GM12872 (cell line): Measurements from ENCODE around the gene USP24.

Experiments used
- TF ChIP-seq, protein P1 (sequence below): IDR thresholded peaks from 3 replicates; pipeline ENCODE4 v1.5.1; 2011; ENCODE audit warnings: low read depth, mild to moderate bottlenecking, low read length, moderate library complexity; ENCODE audit not compliant: insufficient read depth

The USP24 gene

GRCh38 chr1:55060133-55060999, 154.8 kb downstream of the USP24 start:
- TF ChIP-seq, protein P1, sequence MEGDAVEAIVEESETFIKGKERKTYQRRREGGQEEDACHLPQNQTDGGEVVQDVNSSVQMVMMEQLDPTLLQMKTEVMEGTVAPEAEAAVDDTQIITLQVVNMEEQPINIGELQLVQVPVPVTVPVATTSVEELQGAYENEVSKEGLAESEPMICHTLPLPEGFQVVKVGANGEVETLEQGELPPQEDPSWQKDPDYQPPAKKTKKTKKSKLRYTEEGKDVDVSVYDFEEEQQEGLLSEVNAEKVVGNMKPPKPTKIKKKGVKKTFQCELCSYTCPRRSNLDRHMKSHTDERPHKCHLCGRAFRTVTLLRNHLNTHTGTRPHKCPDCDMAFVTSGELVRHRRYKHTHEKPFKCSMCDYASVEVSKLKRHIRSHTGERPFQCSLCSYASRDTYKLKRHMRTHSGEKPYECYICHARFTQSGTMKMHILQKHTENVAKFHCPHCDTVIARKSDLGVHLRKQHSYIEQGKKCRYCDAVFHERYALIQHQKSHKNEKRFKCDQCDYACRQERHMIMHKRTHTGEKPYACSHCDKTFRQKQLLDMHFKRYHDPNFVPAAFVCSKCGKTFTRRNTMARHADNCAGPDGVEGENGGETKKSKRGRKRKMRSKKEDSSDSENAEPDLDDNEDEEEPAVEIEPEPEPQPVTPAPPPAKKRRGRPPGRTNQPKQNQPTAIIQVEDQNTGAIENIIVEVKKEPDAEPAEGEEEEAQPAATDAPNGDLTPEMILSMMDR: no peak

DNA sequence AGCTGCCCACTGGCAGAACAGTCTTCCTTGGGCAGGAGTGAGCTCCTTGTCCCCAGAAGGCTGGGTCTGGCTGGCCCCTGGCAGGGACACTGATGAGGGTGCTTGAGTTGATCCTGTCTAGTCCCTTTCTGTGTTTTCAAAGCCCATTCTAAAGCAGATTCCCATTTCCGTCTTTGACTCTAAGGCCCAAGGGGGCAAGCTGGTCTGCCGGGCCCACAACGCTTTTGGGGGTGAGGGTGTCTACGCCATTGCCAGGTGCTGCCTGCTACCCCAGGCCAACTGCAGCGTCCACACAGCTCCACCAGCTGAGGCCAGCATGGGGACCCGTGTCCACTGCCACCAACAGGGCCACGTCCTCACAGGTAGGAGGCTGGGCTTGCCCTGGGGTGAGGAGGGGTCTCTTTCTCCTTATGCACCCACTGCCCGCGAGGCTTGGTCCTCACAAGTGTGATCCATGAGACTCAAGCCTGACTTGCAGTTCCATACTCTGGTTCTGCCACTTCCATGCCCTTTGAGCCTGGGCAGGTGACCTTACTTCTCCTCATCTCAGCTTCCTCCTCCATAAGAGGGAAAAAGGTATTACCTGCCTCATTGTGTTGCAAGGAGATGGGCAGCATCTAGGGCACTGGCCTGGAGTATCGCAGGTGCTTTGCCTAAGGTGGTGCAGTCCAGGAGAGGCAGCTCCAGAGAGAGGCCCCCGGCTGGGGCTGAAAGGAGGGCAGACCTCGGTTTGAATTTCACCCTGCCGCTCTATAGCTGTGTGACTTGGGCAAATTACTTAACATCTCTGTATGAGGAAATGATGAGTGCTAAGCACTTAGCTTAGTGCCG, 155.6 kb downstream of the USP24 start:
- TF ChIP-seq, protein P1: no peak

- TF ChIP-seq, protein P1: no peak
These were observed 157.2 kb downstream of the USP24 start for GRCh38 chr1:55057956-55058298.

DNA sequence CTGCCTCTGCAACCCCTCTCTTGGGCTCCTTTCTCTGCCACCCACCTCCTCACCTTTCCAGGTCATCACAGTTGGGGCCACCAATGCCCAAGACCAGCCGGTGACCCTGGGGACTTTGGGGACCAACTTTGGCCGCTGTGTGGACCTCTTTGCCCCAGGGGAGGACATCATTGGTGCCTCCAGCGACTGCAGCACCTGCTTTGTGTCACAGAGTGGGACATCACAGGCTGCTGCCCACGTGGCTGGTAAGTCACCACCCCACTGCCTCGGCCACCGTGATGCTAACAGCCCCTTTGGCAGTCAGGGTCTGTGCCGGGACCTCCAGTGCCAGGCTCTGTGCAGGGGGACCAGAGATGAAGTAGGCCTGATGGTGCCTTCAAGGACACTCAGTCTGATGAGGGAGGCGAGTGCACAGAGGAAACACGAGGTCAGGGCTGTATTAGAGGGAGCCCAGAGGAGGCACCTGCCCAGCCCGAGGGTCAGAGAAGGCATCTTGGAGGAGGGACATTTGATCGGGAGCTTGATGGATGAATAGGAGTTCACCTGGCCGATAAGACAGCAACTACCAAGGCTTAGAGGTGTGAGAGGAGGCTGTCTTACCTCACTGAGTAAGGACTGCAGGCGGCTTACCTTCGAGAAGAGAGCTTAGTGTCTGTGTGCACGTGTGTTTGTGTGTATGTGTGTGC, 157.8 kb downstream of the USP24 start:
- TF ChIP-seq, protein P1: no peak

DNA sequence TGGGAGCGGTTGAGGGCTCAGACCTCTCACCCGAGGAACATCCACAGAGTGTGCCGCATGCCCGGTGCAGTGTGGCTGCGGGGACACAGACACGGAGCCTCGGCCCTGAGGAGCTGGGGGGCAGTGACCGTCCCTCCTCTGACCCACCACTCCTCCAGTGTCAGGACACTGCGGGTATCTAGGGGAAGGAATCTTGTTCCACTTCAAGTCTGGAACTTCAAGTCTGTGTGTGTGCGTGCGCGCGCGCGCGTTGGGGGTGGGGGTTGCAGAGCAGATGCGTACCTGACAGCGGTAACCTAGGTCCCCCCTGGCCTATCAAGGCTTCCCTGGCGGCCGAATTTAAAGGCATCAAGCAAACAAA, 158.6 kb downstream of the USP24 start:
- TF ChIP-seq, protein P1: no peak

- TF ChIP-seq, protein P1: no peak
These were observed 159.1 kb downstream of the USP24 start for GRCh38 chr1:55055951-55056631.
